Loucy (cell line): ENCODE measurements around the gene SNTB2.

ENCODE experiments used
- H2AFZ ChIP-seq: fragments of 200-600 bp; sonication (generic); 2 replicates; pipeline ENCODE4 v1.6.0; 2016; ENCODE audit warnings: antibody characterized with exemption, mild to moderate bottlenecking, low read length, moderate library complexity
- H3F3A ChIP-seq: fragments of 200-600 bp; 2 replicates; pipeline ENCODE4 v1.6.0; 2016; ENCODE audit warnings: antibody characterized with exemption, low read depth, mild to moderate bottlenecking
- H3K27me3 ChIP-seq: fragments of 200-600 bp; sonication (generic); 2 replicates; pipeline ENCODE4 v1.6.1; 2014; ENCODE audit warnings: low read length, mild to moderate bottlenecking; ENCODE audit not compliant: insufficient read depth, poor library complexity, severe bottlenecking
- H3K36me3 ChIP-seq: fragments of 200-600 bp; sonication (generic); 2 replicates; pipeline ENCODE4 v1.6.1; 2016; ENCODE audit warnings: low read length; ENCODE audit not compliant: insufficient read depth
- H3K4me1 ChIP-seq: fragments of 200-600 bp; sonication (generic); 2 replicates; pipeline ENCODE4 v1.5.1; 2014; ENCODE audit warnings: low read length, mild to moderate bottlenecking; ENCODE audit not compliant: insufficient read depth, poor library complexity, severe bottlenecking
- H3K4me2 ChIP-seq: fragments of 200-600 bp; sonication (generic); 2 replicates; pipeline ENCODE4 v1.6.0; 2014; ENCODE audit warnings: antibody characterized with exemption, low read length, low read depth, mild to moderate bottlenecking; ENCODE audit not compliant: poor library complexity, severe bottlenecking
- H3K4me3 ChIP-seq: fragments of 200-600 bp; sonication (generic); 2 replicates; pipeline ENCODE4 v1.5.1; 2014; ENCODE audit warnings: low read length, mild to moderate bottlenecking, mixed read lengths; ENCODE audit not compliant: poor library complexity, severe bottlenecking
- H3K79me2 ChIP-seq: fragments of 200-600 bp; sonication (generic); 2 replicates; pipeline ENCODE4 v1.6.1; 2014; ENCODE audit warnings: low read length; ENCODE audit not compliant: insufficient read depth
- H3K9ac ChIP-seq: fragments of 200-600 bp; sonication (generic); 2 replicates; pipeline ENCODE4 v1.6.0; 2014; ENCODE audit warnings: mild to moderate bottlenecking, low read depth, low read length, moderate library complexity; ENCODE audit not compliant: poor library complexity, severe bottlenecking
- H3K9me2 ChIP-seq: fragments of 200-600 bp; sonication (generic); replicated peaks from 2 replicates; pipeline ENCODE4 v1.6.1; 2016; ENCODE audit warnings: low read depth, low read length, mixed read lengths
- H3K9me3 ChIP-seq: fragments of 200-600 bp; sonication (generic); 2 replicates; pipeline ENCODE4 v1.6.1; 2014; ENCODE audit warnings: mild to moderate bottlenecking, antibody characterized with exemption, low read length, low read depth; ENCODE audit not compliant: insufficient read depth
- H4K20me1 ChIP-seq: fragments of 200-600 bp; sonication (generic); 2 replicates; pipeline ENCODE4 v1.6.0; 2014; ENCODE audit warnings: antibody characterized with exemption, low read length, mild to moderate bottlenecking; ENCODE audit not compliant: insufficient read depth, poor library complexity, severe bottlenecking
- EZH2phosphoT487 ChIP-seq: fragments of 200-600 bp; IDR thresholded peaks from 2 replicates; pipeline ENCODE4 v1.6.1; 2018; ENCODE audit warnings: antibody characterized with exemption, mild to moderate bottlenecking, moderate library complexity, borderline replicate concordance
- TF ChIP-seq, protein P1 (sequence below): fragments of 200-600 bp; sonication (generic); conservative IDR thresholded peaks from 2 replicates; pipeline ENCODE4 v1.5.1; 2014; ENCODE audit warnings: mild to moderate bottlenecking, antibody characterized with exemption, low read length

SNTB2 gene

DNA sequence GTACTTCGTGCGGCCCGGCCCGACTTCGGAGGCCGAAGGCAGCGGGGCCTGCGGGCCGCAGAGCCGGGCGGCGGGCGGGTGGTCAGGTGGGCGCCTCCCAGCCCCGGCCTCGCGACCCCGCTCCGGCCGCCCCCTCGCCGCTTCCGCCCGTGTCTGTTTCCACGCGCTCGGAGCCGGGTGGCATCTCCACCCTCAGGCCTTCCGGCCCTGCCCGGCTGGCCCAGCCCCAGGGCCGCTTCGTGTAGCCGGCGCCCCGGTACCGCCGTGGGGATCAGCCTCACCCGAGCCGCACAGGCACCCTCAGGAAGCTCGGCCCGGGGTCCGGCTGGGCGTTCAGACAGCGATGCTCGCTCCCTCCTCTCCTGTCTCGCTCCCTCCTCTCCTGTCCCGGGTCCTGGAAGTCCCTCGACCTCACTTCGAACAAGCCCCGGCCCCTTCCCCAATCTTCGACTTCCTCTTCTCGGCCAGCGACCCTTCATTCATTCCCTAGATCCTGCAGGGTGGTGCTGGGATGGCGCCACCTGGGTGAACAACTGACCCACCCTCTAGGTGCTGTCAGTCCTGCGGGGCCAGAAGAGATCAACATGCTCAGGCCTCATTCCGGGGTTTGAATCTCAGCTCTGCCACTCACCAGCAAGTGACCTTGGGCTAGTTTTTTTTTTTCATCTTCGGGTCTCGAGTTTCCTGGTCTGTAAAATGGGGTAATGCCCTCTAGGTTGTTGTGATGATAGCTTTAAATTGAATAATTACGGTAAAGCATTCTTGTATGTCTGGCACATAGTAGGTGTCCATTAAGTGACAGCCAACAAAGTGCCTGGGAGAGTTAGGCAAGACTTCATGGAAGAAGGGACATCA lies 124.8 kb downstream of the SNTB2 start:
- Histone ChIP-seq H3K4me3 (peak overlapping the region; percentile 84), H2AFZ (peak overlapping the region; percentile 68; the same call in 1 of the 2 replicates), H3F3A (no peaks in the 10 kb centered on the region), H3K4me2 (peak overlapping the region; percentile 98), H3K9ac (peak overlapping the region; percentile 84), H3K36me3 (peaks cover 13% of the 10 kb centered on the region; the same call in 1 of the 2 replicates), H4K20me1 (peaks cover 28% of the 10 kb centered on the region), H3K27me3 (no peaks in the 10 kb centered on the region), H3K9me3 (no peaks in the 10 kb centered on the region), H3K79me2 (peaks cover 52% of the 10 kb centered on the region), H3K4me1 (peaks cover 6% of the 10 kb centered on the region), H3K9me2 (no peaks in the 10 kb centered on the region)
- no peak for TF ChIP-seq EZH2phosphoT487
- TF ChIP-seq, protein P1, sequence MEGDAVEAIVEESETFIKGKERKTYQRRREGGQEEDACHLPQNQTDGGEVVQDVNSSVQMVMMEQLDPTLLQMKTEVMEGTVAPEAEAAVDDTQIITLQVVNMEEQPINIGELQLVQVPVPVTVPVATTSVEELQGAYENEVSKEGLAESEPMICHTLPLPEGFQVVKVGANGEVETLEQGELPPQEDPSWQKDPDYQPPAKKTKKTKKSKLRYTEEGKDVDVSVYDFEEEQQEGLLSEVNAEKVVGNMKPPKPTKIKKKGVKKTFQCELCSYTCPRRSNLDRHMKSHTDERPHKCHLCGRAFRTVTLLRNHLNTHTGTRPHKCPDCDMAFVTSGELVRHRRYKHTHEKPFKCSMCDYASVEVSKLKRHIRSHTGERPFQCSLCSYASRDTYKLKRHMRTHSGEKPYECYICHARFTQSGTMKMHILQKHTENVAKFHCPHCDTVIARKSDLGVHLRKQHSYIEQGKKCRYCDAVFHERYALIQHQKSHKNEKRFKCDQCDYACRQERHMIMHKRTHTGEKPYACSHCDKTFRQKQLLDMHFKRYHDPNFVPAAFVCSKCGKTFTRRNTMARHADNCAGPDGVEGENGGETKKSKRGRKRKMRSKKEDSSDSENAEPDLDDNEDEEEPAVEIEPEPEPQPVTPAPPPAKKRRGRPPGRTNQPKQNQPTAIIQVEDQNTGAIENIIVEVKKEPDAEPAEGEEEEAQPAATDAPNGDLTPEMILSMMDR, result peak; percentile 24; the same call in 1 of the 2 replicates

DNA sequence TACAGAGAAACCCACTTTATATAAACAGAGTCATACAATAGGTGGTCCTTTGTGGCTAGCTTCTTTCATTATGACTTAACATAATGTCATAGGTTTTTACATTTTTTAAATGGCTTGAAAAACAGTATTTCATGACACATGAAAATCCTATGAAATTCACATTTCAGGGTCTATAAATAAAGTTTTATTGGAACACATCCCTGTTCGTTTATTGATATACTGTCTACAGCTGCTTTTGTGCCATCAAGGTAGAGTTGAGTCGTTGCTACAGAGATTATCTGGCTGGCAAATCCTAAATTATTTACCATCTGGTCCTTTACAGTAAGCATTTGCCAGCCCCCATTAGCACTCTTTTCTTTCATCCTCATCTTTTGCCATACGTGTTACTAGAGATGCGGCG lies 126.5 kb downstream of the SNTB2 start:
- H3K9ac ChIP-seq, result no peak overlapping the region
- no peaks in the 10 kb centered on the region for H3K9me3 ChIP-seq
- H3K79me2 ChIP-seq, result peaks cover 60% of the 10 kb centered on the region
- peaks cover 25% of the 10 kb centered on the region; the same call in 1 of the 2 replicates for H3K36me3 ChIP-seq
- no peaks in the 10 kb centered on the region for H3K27me3 ChIP-seq
- H2AFZ ChIP-seq, result no peak overlapping the region
- peak overlapping the region; percentile 98 for H3K4me2 ChIP-seq
- peaks cover 6% of the 10 kb centered on the region for H3K4me1 ChIP-seq
- no peaks in the 10 kb centered on the region for H3K9me2 ChIP-seq
- no peaks in the 10 kb centered on the region for H3F3A ChIP-seq
- peaks cover 32% of the 10 kb centered on the region for H4K20me1 ChIP-seq
- H3K4me3 ChIP-seq, result peak overlapping the region; percentile 2
- no peak for TF ChIP-seq EZH2phosphoT487
- TF ChIP-seq, protein P1, result no peak

DNA sequence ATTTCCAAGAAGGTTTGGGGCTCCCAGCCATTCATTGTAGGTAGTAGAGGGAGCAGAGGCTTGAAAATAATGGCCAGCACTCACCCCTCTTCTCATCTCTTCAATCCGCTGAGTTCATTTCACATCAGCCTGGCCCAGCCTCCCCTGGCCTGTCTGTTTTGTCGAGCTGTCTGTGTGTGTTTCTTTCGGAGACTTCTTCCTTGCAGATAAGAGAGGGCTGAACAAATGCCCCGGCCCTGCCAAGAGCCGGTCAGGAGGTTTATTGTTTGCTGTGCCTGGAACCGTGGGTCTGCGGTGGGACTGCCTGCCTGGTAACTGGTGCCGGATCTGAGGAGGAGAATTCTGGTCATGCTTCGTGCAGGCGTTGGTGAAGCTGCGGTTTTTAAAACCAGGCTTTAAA lies 127.6 kb downstream of the SNTB2 start:
- Histone ChIP-seq H3K9me3 (no peaks in the 10 kb centered on the region), H4K20me1 (peaks cover 33% of the 10 kb centered on the region), H3K4me2 (peak overlapping the region; percentile 98), H3K27me3 (no peaks in the 10 kb centered on the region), H3F3A (no peaks in the 10 kb centered on the region), H3K4me1 (peaks cover 6% of the 10 kb centered on the region), H3K36me3 (peaks cover 35% of the 10 kb centered on the region; the same call in 1 of the 2 replicates), H3K9ac (peak overlapping the region; percentile 32), H3K79me2 (peaks cover 61% of the 10 kb centered on the region), H3K9me2 (no peaks in the 10 kb centered on the region), H2AFZ (no peak overlapping the region), H3K4me3 (no peak overlapping the region)
- TF ChIP-seq EZH2phosphoT487, result no peak
- TF ChIP-seq, protein P1, result no peak
